Measurements from ENCODE around the gene MED20. TPM values are rescaled to one million over a fixed set of nuclear protein-coding genes. Genes with fewer than 3 reads are reported as not detected.

The MED20 gene

Small RNAs within 50 kb of the gene (small RNA-seq; reads per million reads assigned to genes)
- gene RF00019 (ENCODE audit: insufficient read depth) = not detected

All from neuronal stem cell (in vitro differentiated cells).